GM12874 (cell line): ENCODE results near the gene ENKUR.

Experiments
- TF ChIP-seq, protein P1 (sequence below): IDR thresholded peaks from 2 replicates; pipeline ENCODE4 v1.5.1; 2011; ENCODE audit warnings: low read depth, mild to moderate bottlenecking, control low read depth, low read length, moderate library complexity; ENCODE audit not compliant: insufficient read depth

ENKUR gene

DNA sequence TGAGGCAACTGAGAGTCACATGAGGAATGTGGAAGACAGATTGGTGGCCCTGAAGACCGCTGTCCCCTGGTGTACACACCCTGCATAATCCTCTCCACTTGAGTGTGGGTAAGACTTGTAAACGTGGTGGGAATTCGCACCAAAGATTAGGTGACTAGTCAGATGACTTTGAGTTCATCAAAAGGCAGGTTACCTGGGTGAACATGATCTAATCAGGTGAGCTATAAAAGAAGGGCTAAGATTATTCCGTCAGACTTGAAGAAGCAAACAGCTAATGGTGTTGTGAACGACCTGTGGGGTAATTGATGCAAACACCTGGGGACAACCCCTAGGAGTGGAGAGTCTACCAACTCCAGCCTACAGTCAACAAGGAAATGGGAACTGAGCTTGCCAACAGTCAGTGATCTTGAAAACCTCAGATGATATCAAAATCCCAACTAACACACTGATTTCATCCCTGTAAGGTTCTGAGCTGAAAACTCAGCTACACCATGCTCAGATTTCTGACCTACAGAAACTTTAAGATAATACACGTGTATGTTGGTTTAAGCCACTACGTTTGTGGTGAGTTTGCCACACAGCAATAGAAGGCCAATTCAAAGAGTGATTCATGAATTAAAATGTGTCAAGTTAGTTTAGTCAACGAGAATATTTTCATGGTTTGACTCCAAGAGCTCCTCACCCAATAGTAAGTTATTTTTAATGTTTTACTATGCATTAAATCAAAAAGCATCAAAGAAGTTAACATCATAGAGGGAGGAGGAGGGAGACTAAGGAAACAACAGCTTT is 80.3 kb downstream of the ENKUR start:
- TF ChIP-seq, protein P1, sequence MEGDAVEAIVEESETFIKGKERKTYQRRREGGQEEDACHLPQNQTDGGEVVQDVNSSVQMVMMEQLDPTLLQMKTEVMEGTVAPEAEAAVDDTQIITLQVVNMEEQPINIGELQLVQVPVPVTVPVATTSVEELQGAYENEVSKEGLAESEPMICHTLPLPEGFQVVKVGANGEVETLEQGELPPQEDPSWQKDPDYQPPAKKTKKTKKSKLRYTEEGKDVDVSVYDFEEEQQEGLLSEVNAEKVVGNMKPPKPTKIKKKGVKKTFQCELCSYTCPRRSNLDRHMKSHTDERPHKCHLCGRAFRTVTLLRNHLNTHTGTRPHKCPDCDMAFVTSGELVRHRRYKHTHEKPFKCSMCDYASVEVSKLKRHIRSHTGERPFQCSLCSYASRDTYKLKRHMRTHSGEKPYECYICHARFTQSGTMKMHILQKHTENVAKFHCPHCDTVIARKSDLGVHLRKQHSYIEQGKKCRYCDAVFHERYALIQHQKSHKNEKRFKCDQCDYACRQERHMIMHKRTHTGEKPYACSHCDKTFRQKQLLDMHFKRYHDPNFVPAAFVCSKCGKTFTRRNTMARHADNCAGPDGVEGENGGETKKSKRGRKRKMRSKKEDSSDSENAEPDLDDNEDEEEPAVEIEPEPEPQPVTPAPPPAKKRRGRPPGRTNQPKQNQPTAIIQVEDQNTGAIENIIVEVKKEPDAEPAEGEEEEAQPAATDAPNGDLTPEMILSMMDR, result no peak
